NCI-H2107 treated with DMSO at 0.1 percent for 48 hours (cell line): ENCODE data around the gene C12orf43.

Source experiments
- DNase-seq: peaks from one replicate; lab custom pipeline; 2025; ENCODE audit not compliant: unreplicated experiment; lab: John Stamatoyannopoulos, UW

Gene C12orf43

DNA sequence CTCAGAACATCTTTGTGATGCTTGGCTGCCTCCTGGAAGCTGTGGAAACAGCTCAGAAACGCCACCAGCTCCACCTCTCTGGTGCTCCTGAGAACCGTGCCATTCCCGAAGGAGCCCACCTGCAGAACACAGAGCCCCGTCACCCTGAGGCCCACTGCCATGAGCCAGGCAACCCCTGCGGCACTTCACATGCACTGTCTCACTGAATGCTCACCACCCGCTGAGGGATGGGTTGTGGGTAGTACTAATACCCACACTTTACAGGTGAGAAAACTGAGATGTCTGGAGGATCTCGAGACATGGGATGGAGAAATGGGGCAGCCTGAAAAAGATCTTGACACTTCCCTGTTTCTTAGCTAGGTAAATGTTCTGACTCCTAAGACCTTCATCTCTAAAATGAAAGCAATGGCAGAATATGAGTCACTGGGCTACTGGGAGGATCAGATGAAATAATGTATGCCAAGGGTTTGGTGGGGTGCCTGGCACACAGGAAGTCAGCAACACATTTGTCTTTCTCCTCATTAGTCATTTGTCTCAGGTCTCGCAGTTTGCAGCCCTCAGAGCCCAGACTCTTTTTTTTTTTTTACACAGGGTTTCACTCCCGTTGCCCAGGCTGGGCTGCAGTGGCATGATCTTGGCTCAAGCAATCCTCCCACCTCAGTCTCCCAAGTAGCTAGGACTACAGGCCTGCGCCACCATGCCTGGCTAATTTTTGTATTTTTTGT is 17.5 kb upstream of the C12orf43 start:
- no peak for DNase-seq

DNA sequence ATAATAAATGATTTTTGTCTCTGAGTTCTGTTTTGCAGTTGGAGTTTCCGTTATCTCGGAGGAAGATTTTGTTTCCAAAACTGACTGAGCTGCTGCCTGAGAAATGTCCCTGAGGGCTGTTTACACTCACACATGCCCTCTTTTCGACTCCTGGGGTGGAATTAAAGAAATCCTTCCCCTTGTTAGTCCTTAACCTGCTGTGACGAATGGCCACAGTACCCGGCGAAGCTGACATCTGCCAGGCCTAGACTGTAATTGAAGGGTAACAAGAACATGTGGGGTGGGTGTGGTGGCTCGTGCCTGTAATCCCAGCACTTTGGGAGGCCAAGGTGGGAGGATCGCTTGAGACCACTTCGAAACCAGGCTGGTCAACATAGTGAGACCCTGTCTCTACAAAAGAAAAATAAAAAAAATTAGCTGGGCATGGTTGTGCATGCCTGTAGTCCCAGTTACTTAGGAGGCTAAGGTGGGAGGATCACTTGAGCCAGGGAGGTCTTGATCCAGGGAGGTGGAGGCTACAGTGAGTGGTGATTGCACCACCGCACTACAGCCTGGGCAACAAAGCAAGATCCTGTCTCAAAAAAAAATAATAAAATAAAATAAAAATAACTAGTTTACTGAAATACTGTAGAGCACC is 14.4 kb upstream of the C12orf43 start:
- DNase-seq, result no peak

DNA sequence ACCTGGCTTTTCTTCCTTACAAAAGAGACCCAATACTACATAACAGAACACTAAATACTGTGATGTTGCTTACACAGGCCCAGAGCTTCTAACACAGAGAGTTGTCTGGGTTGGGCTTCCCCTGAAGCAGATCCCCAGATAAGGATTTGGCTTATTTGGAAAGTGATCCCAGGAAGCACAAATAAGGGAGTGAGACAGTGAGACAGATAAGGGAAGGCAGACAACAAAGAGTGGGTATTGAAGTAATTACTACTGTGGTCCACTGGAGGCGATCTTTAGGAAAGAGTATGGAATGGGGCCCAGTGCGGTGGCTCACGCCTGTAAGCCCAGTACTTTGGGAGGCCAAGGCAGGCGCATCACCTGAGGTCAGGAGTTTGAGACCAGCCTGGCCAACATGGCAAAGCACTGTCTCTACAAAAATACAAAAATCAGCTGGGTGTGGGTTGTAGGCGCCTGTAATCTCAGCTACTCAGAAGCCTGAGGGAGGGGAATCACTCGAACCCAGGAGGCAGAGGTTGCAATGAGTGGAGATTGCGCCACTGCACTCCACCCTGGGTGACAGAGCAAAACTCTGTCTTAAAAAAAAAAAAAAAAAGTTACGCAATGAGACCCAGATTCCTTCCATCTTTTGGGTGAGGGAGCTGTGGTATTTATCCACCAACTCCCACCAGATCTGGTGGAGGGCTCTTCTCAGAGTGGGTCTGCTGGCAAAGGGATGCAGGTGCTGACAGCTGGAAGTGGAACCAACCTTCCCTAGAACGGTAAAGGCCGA is 10.2 kb upstream of the C12orf43 start:
- DNase-seq, result no peak

DNA sequence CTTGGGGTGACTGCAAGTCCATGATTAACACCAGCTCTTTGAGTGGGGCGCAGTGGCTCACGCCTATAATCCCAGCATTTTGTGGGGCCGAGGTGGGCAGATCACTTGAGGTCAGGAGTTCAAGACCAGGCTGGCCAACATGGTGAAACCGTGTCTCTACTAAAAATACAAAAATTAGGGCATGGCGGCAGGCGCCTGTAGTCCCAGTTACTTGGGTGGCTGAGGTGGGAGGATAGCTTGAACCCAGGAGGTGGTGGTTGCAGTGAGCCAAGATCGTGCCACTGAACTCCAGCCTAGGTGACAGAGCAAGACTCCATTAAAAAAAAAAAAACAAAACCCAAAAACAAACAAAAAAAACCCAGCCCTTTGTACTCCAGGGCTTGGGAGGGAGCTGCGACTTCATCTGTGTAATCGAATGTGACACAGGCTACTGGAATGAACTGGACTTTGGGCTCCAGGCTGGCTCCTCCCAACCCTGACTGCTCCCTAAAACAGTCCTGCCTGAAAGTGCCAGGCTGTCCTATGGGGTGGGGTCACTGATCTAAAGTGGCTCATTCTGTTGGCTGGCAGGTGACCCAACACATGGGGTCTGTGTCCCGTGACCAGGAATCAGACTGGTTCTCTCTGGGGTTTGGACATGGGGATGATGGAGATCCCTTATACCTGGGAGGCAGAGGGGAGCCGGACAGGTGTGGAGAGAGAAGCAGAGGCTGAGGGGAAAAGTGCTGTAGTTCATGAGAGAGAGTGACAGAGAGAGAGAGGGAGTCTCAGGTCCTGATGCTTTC is 9.3 kb upstream of the C12orf43 start:
- DNase-seq, result no peak

DNA sequence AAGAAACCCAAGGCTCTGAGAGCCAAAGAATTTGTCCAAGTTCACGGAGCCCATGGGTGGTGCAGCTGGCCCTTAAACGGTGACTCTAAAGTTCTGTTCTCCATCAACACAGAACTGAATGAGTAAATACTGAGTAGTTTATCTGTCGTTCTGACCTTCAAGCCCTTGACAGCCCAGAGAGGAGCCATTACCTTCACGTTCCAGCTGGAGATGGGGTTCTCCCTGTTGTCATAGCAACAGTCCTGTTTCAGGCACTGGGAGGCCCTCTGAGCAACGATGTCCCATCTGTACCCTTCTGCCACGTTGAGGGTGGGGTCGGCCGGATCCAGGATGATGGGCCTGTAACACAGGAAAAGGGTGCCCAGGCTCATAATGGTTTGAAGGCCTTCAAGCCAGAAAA is 7.5 kb upstream of the C12orf43 start:
- DNase-seq, result no peak

DNA sequence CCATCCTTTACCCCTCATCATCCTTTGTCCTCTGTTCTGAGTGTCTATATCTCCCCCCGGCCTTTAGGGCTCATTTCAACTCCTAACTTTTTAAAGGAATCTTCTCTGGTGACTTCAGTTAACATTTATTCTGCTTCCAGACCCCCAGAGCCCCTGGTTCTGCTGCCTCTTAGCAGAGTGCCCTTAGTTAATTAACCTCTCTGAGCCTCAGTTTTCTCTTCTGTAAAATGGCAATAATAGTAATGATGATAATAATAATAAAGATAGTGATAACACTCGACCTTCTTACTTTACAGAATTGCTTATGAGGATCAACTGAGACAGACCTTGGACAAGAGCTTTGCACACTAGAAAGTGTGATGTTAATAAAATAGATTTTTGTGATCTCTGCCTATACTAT is 6.4 kb upstream of the C12orf43 start:
- no peak for DNase-seq

DNA sequence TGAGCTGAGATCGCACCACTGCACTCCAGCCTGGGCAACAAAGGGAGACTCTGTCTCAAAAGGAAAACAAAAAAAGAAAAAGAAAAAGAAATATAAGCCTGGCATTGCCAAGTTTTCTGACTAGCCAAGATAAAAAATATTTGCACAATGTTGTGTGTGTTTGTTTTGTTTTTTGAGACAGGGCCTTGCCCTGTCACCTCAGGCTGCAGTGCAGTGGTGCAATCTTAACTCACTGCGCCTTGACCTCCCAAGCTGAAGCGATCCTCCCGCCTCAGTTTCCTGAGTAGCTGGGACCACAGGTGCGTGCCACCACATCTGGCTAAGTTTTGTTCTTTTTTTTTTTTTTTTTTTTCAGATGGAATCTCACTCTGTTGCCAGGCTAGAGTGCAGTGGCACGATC is 5.5 kb upstream of the C12orf43 start:
- DNase-seq, result no peak

DNA sequence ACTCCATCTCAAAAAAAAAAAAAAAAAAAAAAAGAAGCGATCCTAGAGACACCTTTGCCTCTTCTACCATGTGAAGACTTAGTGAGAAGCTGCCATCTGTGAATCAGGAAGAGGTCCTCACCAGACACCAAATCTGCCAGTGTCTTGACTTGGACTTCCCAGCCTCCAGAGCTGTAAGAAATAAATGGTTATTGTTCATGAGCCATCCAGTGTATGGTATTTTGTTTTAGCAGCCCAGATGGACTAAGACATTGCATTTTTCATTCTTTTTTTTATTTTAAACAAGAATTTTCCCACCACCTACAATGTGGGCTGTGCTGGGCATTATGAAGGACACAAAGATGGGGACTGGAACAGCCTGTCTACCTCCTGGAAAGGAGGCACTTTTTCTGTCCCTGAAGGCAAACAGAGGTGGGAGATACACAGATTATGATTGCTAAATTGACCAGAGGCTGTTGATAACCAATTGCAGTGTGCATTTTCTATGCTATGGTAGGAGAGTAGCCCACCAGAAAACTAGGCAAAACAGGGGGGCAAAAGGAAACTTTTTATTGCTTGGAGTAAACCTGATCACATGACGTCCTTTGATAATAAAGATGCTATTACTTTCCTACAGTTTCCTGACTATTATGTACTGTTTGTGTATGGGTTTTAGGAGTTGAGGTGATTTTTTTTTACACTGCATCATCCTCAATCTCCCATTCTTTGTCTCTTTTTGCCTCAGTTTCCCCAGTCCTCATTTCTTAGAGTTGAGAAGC is 2.8 kb upstream of the C12orf43 start:
- DNase-seq, result no peak

DNA sequence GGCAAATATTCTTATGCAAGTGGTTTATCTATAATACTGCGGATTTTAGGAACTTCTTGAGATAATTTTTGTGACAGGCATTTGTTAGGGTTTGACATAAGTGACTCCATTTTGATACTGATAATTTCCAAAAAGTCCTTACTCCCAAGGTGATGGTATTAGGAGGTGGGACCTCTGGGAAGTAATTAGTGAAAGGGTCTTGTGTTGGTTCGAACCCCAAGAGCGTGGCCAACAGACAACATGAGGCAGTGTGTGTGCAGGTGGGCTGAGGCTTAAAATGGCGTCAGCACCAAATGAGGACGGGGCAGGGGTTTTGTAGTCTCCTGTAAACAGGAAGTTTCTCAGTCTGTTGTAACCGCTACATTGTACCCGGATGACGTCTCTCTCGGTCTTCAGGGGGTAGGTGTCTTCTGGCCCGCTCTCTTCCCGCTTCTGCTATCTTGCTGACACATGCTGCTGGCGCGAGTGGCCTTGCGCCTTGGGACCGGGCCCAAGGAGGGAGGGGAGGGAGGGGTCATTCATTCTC is 1.7 kb upstream of the C12orf43 start:
- no peak for DNase-seq

DNA sequence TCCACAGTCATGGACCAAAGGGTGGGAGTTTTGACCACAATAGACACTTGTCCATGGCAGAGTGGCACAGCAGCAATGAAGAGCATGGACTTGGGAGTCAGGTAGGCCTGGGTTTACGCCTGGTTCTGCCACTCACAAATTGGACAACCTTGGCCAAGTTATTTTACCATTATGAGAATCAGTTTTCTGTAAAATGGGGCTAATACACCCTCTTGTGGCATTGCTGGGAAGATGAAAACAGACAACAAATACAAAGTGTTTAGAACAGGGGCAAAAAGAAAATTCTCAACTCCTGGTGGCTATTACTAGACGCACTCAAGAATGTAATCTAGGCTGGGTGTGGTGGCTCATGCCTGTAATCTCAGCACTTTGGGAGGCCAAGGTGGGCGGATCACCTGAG is 2.6 kb downstream of the C12orf43 start:
- no peak for DNase-seq

DNA sequence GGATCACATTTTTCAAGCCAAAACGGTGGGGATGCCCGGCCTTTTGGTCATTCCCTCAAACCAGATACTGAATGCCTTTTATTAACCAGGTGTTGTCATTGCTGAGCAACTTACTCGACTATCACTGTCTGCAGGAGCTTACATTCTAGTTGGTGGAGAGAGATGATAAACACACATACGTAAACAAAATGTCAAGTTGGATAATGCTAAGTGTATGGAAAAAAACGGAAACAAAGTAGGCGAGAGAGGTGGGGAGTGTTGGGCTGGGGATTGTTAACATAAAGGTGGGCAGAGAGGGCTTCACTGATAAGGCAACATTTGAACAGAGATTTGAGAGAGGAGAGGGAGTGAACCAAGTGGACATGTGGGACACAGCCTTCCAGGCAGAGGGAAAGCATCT is 4.5 kb downstream of the C12orf43 start:
- DNase-seq, result no peak

DNA sequence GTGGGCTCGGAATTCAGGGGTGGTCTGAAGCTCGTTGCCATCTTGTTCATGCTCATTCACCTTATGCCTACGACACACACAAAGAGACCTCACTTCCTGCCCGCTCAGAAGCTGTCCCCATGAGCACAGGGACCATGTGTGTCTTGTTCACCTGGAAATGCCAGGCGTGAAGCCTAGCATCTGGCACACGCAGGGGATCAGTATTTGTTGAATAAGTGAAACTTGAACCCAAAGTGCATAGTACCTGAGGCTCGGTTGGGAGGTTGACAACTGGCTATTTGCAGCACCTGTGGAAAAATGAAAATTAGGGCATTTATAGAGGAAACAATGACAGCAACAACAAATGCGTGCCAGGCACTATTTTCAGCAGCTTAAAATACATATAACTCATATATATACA is 5.4 kb downstream of the C12orf43 start:
- DNase-seq, result no peak

DNA sequence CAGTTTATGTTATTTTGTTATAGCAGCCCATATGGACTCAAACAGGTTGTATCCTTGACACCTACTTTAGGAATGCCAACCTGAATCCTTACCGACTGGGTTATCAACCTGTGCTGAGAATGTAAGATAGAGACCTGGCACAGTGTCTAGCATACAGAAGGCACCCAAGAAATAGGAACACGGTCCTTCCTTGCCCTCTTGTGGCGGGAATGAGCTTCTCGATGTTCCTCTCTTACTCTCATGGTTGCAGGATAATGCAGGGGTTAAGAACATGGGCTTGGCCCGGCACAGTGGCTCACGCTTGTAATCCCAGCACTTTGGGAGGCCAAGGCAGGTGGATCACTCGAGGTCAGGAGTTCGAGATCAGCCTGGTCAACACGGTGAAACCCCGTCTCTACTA is 6.5 kb downstream of the C12orf43 start:
- DNase-seq, result peak; percentile 30

DNA sequence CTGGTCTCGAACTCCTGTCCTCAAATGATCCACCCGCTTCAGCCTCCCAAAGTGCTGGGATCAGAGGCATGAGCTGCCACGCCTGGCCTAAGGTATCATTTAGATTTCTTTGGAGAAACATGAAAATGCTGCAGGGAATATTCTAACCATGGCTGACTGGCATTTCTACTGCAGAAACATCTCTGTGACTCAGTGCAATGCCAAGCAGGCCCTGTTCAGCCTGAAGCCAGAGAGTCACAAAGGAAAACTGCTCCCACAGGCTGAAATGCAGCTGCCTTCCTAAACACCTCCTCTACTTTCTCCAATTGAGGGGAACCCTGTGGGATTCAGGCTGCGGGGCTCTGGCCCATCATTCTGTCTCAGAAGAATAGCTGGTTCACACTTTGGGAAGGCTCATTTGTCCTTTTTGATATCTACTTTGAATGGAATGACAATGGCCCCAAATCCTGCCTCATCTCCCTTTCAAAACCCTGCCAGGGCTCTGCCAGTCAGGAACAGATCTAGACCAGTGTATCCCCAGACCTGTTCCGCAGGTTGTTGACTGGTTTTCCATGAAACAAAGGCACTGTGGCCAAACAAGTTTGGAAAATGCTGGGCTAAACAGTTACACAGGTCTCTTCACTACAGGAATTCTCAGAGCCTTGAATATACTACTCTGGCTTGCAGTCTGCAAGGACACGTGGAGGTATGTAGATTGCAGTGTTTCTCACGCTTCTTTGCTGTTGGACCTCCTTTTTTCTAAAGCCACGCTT is 7.8 kb downstream of the C12orf43 start:
- no peak for DNase-seq

DNA sequence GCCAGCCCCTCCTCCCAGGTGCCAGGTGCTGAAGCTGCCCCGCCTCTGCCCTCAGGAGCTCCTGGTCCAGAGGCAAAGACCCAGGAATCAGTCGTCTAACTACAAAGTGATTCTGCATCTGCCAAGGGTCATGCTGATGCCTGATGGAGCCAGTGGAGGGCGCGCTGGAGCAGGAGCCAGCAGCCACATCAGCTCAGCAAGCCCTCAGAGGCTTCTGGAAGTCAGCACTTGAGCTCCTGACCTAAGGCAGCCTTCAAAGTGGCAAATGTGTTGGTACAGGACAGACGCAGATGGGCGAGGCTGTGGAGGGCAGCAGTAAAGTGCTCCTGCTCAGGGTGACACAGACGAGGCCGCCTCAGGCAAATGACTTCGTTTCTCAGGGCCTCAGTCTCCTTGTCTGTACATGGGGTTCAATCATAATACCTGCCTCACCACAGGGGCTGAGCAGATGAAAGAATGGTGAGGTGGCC is 10.9 kb downstream of the C12orf43 start:
- peak; percentile 60 for DNase-seq

DNA sequence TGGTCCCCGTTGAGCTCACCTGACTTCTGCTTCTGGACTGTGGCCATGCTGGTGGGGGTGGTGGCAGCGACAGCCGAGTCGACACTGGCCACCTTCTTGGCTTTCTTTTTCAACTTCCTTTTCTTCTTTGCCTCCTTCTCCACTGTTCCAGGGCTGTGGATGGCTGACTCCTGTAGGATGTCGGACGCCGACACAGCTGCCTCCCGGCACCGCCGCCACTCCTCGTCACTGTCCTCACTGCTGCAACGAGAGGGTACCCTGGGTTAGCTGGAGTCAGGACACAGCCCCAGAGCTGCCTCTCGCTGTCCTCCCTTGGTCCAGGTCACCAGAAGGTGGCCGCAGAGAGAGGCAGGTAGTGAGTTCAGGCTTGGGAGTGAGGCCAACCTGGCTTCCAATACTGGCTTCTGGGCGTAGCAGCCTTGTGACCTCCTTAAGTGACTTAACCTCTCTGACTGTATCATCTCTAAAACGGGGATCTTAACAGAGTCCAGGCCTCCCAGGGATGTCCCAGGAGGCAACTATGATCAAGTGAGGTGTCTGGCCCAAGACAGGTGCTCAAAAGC is 12.0 kb downstream of the C12orf43 start:
- DNase-seq, result no peak

DNA sequence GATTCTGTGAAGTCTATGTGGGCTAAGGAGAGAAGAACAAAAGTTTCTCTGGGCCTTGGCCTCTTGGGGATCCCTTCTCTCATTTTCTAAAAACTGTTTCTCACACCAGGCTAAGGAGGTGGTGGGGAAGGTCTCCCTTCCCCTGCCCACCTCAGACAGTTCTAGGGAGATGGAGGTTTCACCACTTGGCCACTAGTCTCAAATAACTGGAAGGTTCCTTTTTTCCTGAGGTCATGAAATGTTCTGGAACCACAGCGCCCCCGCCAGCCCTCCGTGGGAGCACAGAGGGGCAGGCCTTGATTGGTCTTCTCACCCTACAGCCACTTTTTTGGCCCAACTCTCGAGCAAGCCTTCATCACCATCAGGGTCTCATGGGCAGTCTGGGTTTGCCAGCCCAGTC is 12.6 kb downstream of the C12orf43 start:
- DNase-seq, result no peak

DNA sequence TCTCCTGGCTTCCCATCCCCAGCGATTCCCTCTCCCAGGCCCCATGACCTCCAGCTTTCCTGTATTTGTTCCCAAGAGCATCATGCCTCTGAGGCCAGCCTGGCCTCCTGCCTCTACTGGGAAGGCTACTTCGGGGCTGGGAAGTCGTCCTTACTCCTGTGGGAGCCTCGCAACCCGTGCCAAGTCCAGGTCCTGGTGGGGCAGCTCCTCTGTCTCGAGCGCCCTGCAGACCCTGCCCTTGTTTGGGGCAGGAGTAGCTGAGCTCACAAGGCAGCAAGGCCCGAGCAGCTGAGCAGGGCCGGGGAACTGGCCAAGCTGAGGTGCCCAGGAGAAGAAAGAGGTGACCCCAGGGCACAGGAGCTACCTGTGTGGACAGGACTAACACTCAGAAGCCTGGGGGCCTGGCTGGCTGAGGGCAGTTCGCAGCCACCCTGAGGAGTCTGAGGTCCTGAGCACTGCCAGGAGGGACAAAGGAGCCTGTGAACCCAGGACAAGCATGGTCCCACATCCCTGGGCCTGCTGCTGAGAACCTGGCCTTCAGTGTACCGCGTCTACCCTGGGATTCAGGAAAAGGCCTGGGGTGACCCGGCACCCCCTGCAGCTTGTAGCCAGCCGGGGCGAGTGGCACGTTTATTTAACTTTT is 14.3 kb downstream of the C12orf43 start:
- DNase-seq, result no peak

DNA sequence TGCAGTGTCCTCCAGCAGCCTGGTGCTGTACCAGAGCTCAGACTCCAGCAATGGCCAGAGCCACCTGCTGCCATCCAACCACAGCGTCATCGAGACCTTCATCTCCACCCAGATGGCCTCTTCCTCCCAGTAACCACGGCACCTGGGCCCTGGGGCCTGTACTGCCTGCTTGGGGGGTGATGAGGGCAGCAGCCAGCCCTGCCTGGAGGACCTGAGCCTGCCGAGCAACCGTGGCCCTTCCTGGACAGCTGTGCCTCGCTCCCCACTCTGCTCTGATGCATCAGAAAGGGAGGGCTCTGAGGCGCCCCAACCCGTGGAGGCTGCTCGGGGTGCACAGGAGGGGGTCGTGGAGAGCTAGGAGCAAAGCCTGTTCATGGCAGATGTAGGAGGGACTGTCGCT is 15.2 kb downstream of the C12orf43 start:
- DNase-seq, result no peak
